Subcutaneous adipose tissue (tissue), 4 donors: ENCODE measurements around the gene AIDA. TPM values are rescaled to one million over a fixed set of nuclear protein-coding genes. Genes with fewer than 3 reads are reported as not detected.

Experiments used
- CTCF ChIP-seq: fragments of 450-650 bp; IDR thresholded peaks from one replicate; pipeline ENCODE4 v1.5.1; 2016; ENCODE audit warnings: low read depth, mild to moderate bottlenecking, control low read depth, antibody characterized with exemption, moderate library complexity
- total RNA-seq, 4 donors: library from RNA; depleted of rRNA; stranded (reverse); fragments of >200 nt; gene quantifications; one replicate each; pipeline ENCODE4 v1.1.0, GENCODE V29; 2016

AIDA gene
- total RNA-seq, 4 donors from 2014 or later: 107 to 147 (median 112) TPM

DNA sequence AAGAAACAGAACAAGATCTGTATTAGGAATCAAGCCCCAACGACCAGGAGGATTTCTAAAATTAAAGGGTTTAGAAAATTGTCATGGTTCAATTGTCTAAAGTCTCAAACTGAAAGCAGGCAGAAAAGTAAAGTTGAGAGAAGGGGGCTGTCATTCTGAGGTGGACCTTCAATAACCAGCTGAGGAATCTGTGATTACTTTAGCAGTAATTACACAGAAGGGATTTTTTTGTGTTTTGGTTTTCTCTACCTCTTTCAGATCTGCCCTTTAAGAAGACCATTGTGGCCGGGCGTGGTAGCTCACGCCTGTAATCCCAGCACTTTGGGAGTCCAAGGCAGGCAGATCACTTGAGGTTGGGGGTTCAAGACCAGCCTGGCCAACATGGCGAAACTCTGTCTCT is 17.4 kb downstream of the AIDA start:
- TF ChIP-seq CTCF: no peak

DNA sequence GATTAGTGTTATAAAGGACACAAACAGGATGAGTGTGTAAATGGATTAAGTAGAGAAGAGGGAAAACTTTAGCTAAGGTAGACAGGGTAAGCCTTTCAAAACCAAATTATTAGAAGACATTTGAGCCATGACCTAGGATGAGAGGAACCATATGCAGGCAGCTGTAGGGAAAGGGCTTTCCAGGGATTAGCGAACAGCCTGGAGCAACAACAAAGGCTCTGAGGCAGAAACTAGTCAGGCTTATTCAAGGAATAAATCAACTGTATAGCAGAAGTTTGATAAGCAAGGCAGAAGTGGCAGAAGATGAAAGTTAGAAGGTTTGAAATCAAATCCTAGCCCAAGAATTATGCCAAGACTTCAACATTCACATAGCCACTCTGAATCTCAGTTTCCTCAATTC is 21.3 kb downstream of the AIDA start:
- no peak for TF ChIP-seq CTCF

DNA sequence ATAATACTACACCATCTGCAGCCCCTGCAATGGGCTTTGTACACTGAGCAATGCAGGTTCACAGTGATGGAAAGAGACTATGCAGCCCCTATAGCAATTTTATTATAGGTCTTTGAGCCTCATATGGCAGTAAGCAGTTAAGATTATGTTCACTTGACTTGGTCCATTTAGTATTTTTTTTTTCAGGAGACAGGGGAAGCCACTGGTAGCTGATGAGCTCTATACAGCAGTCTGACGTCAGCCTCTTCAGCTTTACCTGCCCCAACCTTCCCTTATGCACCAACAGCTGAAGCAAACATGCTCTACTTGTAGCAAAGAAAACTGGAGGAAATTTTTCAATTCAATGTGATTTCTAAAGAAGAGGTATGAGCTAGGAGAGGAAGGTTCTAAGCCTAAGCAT is 32.2 kb downstream of the AIDA start:
- no peak for TF ChIP-seq CTCF

DNA sequence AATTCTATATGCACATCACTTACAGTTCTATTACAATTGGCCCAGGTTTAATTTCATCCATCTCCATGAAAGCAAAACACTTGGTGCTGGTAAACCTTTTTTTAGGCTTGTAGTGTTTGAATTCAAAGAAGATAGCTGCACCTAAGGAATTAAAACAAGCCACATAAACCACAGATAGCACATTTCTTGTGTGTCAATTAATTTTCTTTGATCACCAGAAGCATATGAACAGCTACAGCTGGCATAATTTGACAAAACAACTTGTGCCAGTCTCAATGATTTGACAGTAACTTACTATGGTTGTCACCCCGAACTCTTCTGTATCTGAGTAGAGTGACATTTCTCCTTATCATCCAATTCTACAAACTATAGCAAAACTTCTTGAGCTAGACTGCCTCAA is 42.2 kb downstream of the AIDA start:
- TF ChIP-seq CTCF: no peak

GRCh38 chr1:222665964-222666363 is 46.3 kb downstream of the AIDA start:
- TF ChIP-seq CTCF: no peak

DNA sequence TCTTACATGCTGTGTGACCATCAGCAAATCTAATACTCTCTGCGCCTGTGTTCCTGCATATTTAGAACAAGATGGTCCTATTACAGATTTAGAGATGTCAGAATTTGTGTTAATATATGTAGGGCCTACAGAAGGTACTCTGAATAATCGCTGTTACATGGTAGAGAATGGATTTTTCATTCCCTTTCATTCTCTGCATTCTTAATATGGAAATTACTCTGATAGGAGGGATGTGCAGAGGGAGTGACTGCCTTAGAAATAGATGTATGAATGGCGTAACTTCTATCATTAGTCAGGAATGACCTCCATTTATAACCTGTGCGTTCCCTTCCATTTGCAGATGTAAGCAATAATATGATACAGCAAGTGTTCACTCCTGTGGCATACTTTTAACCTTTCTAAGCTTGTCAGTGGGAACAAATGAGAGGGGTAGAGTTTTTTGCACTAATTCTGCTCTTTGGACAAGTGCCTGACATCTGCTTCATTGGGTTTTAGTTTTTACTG is 48.8 kb downstream of the AIDA start:
- TF ChIP-seq CTCF: no peak

DNA sequence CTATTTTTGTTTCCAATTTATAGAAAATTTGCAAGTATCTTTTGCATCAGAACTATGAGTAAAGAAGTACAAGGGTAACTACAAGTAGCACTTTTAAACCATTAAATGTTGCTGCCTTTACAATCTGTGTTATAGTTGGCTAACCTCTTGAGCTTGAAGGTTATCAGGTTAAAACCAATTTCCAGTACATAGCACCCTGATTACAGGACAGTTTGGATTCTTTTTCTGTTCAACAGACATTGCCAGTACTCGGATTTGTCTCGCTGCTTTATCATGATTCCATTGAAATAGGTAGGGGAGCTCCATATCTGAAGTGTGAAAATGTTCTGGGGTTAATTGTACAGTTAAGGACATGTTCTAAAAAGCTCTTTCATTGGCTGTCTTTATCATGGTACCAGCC is 54.4 kb downstream of the AIDA start:
- TF ChIP-seq CTCF: no peak
